NCI-H2196 (cell line): ENCODE results near the gene UBD.

Experiments
- DNase-seq: peaks from one replicate; lab custom pipeline; 2025; ENCODE audit not compliant: unreplicated experiment; lab: John Stamatoyannopoulos, UW

Gene UBD

GRCh38 chr6:29524044-29524443 is 35.5 kb downstream of the UBD start:
- no peak for DNase-seq

- no peak for DNase-seq
Observed at GRCh38 chr6:29522227-29522626, 37.3 kb downstream of the UBD start.

GRCh38 chr6:29521006-29521680 is 38.4 kb downstream of the UBD start:
- no peak for DNase-seq

DNA sequence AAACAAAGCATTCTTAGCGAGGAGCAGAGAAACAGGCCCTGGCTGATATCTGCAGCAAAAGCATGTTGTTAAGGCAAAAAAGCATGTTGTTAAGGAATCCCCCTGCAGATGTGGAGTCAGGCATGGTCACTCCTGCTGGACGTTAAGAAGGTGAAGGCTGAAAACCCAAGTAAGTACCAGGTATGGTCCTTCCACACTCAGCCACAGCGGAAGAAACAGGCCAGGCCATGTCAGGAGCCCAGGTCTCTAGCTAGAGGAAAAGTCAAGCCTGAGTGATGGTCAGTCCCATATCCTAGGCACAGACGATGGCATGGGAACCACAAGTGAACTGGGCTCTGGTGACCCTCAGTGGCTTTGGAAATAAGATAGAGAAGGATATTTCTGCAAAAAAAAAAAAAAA is 39.3 kb downstream of the UBD start:
- no peak for DNase-seq

- no peak for DNase-seq
Observed at GRCh38 chr6:29519291-29520010, 40.1 kb downstream of the UBD start.

GRCh38 chr6:29517728-29518440 is 41.6 kb downstream of the UBD start:
- DNase-seq, result no peak

GRCh38 chr6:29517245-29517644 is 42.3 kb downstream of the UBD start:
- no peak for DNase-seq

GRCh38 chr6:29516108-29516507 is 43.4 kb downstream of the UBD start:
- peak; percentile 11 for DNase-seq

- no peak for DNase-seq
Observed at GRCh38 chr6:29510746-29511300, 48.7 kb downstream of the UBD start.

GRCh38 chr6:29510202-29510601 is 49.3 kb downstream of the UBD start:
- no peak for DNase-seq

GRCh38 chr6:29509711-29510110 is 49.8 kb downstream of the UBD start:
- no peak for DNase-seq

GRCh38 chr6:29509239-29509638 is 50.3 kb downstream of the UBD start:
- no peak for DNase-seq

GRCh38 chr6:29507319-29507718 is 52.2 kb downstream of the UBD start:
- DNase-seq, result no peak

DNA sequence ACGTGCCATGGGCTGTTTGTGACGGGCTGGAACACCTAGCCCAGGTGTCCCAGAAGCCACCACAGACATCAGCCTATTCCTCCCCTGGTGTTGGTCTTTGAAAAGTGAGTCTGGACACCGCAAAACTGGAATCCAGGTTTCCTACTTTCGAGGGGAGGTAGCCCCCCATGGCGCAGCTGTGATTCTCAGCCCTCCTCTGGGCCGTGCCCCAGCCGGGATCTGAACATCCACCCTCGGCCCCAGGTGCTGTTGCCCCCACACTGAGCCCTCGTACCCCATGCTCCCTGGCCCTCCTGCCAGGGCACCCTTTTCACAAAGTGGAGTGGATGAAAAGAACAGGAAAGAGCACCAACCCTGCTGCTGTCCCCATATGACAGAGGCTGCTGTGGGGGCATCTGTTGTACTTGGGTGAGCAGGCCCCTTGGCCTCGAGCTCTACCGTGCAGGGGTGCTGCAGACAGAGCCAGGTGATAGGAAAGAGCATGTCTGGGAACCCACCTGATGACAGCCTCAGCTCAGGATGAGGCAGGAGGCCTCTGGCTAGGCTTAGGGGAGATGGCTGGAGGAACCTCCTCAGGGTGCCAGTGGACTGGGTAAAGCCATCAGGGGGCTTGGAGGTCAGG is 53.0 kb downstream of the UBD start:
- DNase-seq, result no peak

GRCh38 chr6:29505808-29506207 is 53.7 kb downstream of the UBD start:
- DNase-seq, result no peak
